SK-N-SH (cell line): ENCODE data around the gene UBE2E3. TPM values are rescaled to one million over a fixed set of nuclear protein-coding genes. Genes with fewer than 3 reads are reported as not detected.

Source experiments
- CTCF ChIA-PET: fragments of 300-600, 350-600 bp; formaldehyde crosslinking; extraction: SDS; loops from one replicate; lab custom pipeline; 2021; lab: Yijun Ruan, JAX
- POLR2A ChIA-PET: fragments of 350-600 bp; sonication (Branson Sonifier 250); formaldehyde crosslinking; extraction: SDS; loops from one replicate; lab custom pipeline; 2020; ENCODE audit warnings: antibody characterized with exemption, inconsistent platforms; lab: Yijun Ruan, JAX
- DNase-seq: peaks from one replicate; pipeline ENCODE4 v3.0.0; 2012
- H2AFZ ChIP-seq: fragments of 200-600 bp; sonication (generic); 2 replicates; pipeline ENCODE4 v1.8.1; 2016; ENCODE audit warnings: antibody characterized with exemption, mild to moderate bottlenecking, low read depth
- H3F3A ChIP-seq: fragments of 200-600 bp; sonication (generic); replicated peaks from 2 replicates; pipeline ENCODE3; 2016; ENCODE audit warnings: antibody characterized with exemption, mild to moderate bottlenecking; ENCODE audit not compliant: insufficient read depth
- H3K27ac ChIP-seq, 2 experiments: fragments of 200-500 bp in 1 of 2; fragments of 200-600 bp in 1 of 2; sonication (Bioruptor generic) in 1 of 2; sonication (generic), shearing (Covaris generic) in 1 of 2; 2 replicates each; pipeline versions ENCODE4 v1.5.1 to v1.6.1; 2014 to 2016; ENCODE audit warnings: low read depth in 2 of 2, inconsistent platforms in 1 of 2, low read length in 1 of 2, mild to moderate bottlenecking in 1 of 2, mixed read lengths in 1 of 2
- H3K27me3 ChIP-seq: fragments of 200-600 bp; sonication (generic), shearing (Covaris generic); 2 replicates; pipeline ENCODE4 v1.6.1; 2016; ENCODE audit warnings: mixed run types; ENCODE audit not compliant: insufficient read depth
- H3K36me3 ChIP-seq, 2 experiments: fragments of 200-500 bp in 1 of 2; fragments of 200-600 bp in 1 of 2; sonication (Bioruptor generic) in 1 of 2; sonication (generic) in 1 of 2; replicated peaks in 1 of 2; 2 replicates each; pipeline versions ENCODE3 to v1.5.1; 2014 to 2016; ENCODE audit warnings: low read length in 1 of 2, mild to moderate bottlenecking in 1 of 2; ENCODE audit not compliant: insufficient read depth in 2 of 2, control insufficient read depth in 1 of 2
- H3K4me1 ChIP-seq, 2 experiments: fragments of 200-500 bp in 1 of 2; fragments of 200-600 bp in 1 of 2; sonication (Bioruptor generic) in 1 of 2; sonication (generic), shearing (Covaris generic) in 1 of 2; 2 replicates each; pipeline versions ENCODE4 v1.5.1 to v1.6.1; 2014 to 2016; ENCODE audit warnings: low read depth in 1 of 2, low read length in 1 of 2, mixed run types in 1 of 2; ENCODE audit not compliant: insufficient read depth in 2 of 2, control insufficient read depth in 1 of 2
- H3K4me2 ChIP-seq: fragments of 200-600 bp; sonication (generic), shearing (Covaris generic); 2 replicates; pipeline ENCODE4 v1.6.1; 2017; ENCODE audit warnings: mixed run types
- H3K4me3 ChIP-seq, 2 experiments: fragments of 200-500 bp in 1 of 2; fragments of 200-600 bp in 1 of 2; sonication (Bioruptor generic) in 1 of 2; sonication (generic), shearing (Covaris generic) in 1 of 2; 2 replicates each; pipeline versions ENCODE4 v1.5.1 to v1.8.1; 2014 to 2016; ENCODE audit warnings: low read depth in 2 of 2, inconsistent platforms in 1 of 2, low read length in 1 of 2, mild to moderate bottlenecking in 1 of 2, mixed read lengths in 1 of 2, moderate library complexity in 1 of 2
- H3K79me2 ChIP-seq: fragments of 200-600 bp; sonication (generic); 2 replicates; pipeline ENCODE4 v1.8.1; 2017; ENCODE audit warnings: mild to moderate bottlenecking; ENCODE audit not compliant: insufficient read depth
- H3K9ac ChIP-seq: fragments of 200-600 bp; sonication (generic); 2 replicates; pipeline ENCODE4 v1.6.1; 2017; ENCODE audit warnings: mixed run types
- H3K9me2 ChIP-seq: fragments of 200-600 bp; sonication (generic); 2 replicates; pipeline ENCODE4 v1.6.1; 2017; ENCODE audit warnings: mixed run types
- H3K9me3 ChIP-seq: fragments of 200-600 bp; sonication (generic); 2 replicates; pipeline ENCODE4 v1.6.1; 2017; ENCODE audit warnings: mixed run types, mild to moderate bottlenecking, moderate library complexity
- H4K20me1 ChIP-seq: fragments of 200-600 bp; sonication (generic); 2 replicates; pipeline ENCODE4 v1.6.1; 2017; ENCODE audit warnings: mild to moderate bottlenecking, mixed run types; ENCODE audit not compliant: insufficient read depth
- CHD2 ChIP-seq: fragments of 150-350 bp; IDR thresholded peaks from 2 replicates; pipeline ENCODE4 v1.6.1; 2018; ENCODE audit warnings: low read length; ENCODE audit not compliant: partially characterized antibody
- ELF1 ChIP-seq: IDR thresholded peaks from 2 replicates; pipeline ENCODE4 v1.4.0; 2012
- EP300 ChIP-seq, 2 experiments: IDR thresholded peaks; 2 replicates each; pipeline versions ENCODE4 v1.4.0 to v1.6.1; 2012; ENCODE audit warnings: borderline replicate concordance in 1 of 2, low read depth in 1 of 2, low read length in 1 of 2
- FOSL2 ChIP-seq: IDR thresholded peaks from 2 replicates; pipeline ENCODE4 v1.4.0; 2012; ENCODE audit warnings: low read depth, mild to moderate bottlenecking, moderate library complexity, borderline replicate concordance
- GABPA ChIP-seq: IDR thresholded peaks from 2 replicates; pipeline ENCODE4 v1.4.0; 2012; ENCODE audit warnings: low read depth, mild to moderate bottlenecking
- GATA2 ChIP-seq: sonication (generic); formaldehyde crosslinking; IDR thresholded peaks from 2 replicates; pipeline ENCODE4 v1.5.0; 2020; ENCODE audit warnings: mild to moderate bottlenecking, missing genetic modification reagents
- SIN3A ChIP-seq: IDR thresholded peaks from 2 replicates; pipeline ENCODE4 v1.6.1; 2012; ENCODE audit warnings: low read depth, mild to moderate bottlenecking, low read length, moderate library complexity, borderline replicate concordance
- TCF12 ChIP-seq: IDR thresholded peaks from 2 replicates; pipeline ENCODE4 v1.4.0; 2012
- WGBS: methylation state at CpG from one replicate; pipeline ENCODE4 v1.1.6; 2017; ENCODE audit warnings: low lambda C conversion rate; 5-methylcytosine and 5-hydroxymethylcytosine counted together
- polyA plus RNA-seq, 3 experiments: library from polyadenylated mRNA; depleted of rRNA; stranded (reverse); fragments of >200 nt; gene quantifications; 2 replicates each; pipeline ENCODE4 v1.2.3, GENCODE V29; 2012
- TF ChIP-seq, protein P1 (sequence below): fragments of 200-600 bp; sonication (generic); IDR thresholded peaks from 2 replicates; pipeline ENCODE4 v1.6.1; 2017; ENCODE audit warnings: antibody characterized with exemption, mild to moderate bottlenecking, moderate library complexity

The UBE2E3 gene
- polyA plus RNA-seq, 1 of the 3 experiments (the other 2 are of a cell fraction): 62.9 TPM

DNA sequence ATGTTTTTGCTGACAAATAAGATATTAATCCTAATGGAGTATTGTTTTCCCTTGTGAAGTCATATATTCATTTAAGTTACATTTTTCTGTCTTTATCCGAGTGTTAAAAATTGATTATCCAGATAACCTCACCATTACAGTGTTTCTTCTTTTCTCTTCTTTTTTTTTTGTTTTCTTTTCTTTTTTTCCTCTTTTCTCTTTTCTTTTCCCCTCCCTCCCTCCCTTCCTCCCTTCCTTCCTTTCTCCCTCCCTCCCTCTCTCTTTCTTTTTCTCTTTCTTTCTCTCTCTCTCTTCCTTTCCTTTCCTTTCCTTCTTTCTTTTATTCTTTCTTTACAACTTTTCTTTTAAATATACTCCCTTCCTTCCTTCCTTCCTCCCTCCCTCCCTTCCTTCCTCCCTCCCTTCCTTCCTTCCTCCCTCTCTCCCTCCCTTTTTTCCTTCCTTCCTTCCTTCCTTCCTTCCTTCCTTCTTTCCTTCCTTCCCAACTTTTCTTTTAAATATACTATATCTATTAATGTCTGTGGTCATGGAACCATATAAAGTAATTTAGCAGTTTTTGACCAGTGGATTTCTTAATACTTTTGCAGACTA is 40.9 kb downstream of the UBE2E3 start:
- no peak overlapping the region for H3K4me3 ChIP-seq
- no peak overlapping the region for H3K27ac ChIP-seq
- peaks cover 82% of the 10 kb centered on the region for H3K79me2 ChIP-seq
- peaks cover 0 to 7% of the 10 kb centered on the region in 2 experiments for H3K36me3 ChIP-seq
- WGBS: 92% methylated on average over 1 of the region's 1 CpG
- no peak overlapping the region for H2AFZ ChIP-seq
- no peaks in the 10 kb centered on the region for H3K9me2 ChIP-seq
- H3K4me1 ChIP-seq: peaks cover 6 to 9% of the 10 kb centered on the region in 2 experiments; a peak in 3 of 4 replicates
- ChIA-PET CTCF (interaction anchor here (0.9 to 1.1 kb wide), 2 partner anchors 15 to 25 kb away, joined by 3 to 4 read pairs; no protein-coding TSS in a partner anchor), POLR2A (no interaction called here)
- H4K20me1 ChIP-seq: peaks cover 21% of the 10 kb centered on the region
- peaks cover 5% of the 10 kb centered on the region for H3F3A ChIP-seq
- TF ChIP-seq CHD2 (no peak), ELF1 (no peak)
- no peak overlapping the region for H3K4me2 ChIP-seq
- no peak for DNase-seq
- no peak overlapping the region for H3K9ac ChIP-seq
- H3K27me3 ChIP-seq: no peaks in the 10 kb centered on the region
- no peaks in the 10 kb centered on the region for H3K9me3 ChIP-seq

DNA sequence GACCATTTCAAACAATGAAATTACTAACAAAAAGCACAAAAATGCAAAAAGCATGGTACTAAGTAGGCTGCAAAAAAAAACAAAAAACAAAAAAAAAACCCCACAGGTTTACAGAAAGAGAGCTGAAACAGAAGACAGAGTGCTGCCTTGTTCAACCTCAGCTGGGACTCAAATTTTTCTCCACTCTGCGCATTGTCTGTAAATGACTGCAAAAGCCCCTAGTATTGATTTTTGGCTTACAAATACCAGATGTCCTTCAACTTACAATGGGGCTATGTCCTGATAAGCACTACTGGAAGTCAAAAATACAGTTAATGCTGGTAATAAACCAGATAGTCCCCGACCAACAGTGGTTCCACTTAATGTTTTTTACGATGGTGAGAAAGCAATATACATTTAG is 42.2 kb downstream of the UBE2E3 start:
- no peak overlapping the region for H3K9ac ChIP-seq
- peaks cover 10% of the 10 kb centered on the region for H3F3A ChIP-seq
- DNase-seq: peak; percentile 51
- no peaks in the 10 kb centered on the region for H3K9me2 ChIP-seq
- peaks cover 0 to 7% of the 10 kb centered on the region in 2 experiments for H3K36me3 ChIP-seq
- H2AFZ ChIP-seq: no peak overlapping the region
- CTCF ChIA-PET: interaction anchor here (1.1 kb wide), 1 partner anchor 24 kb away, joined by 3 read pairs; no protein-coding TSS in a partner anchor
- H3K27me3 ChIP-seq: no peaks in the 10 kb centered on the region
- no peak overlapping the region for H3K4me3 ChIP-seq
- peaks cover 3 to 17% of the 10 kb centered on the region in 2 experiments; a peak in 3 of 4 replicates for H3K4me1 ChIP-seq
- peaks cover 25% of the 10 kb centered on the region for H4K20me1 ChIP-seq
- TF ChIP-seq FOSL2 (no peak), EP300 (IDR thresholded peaks at IDR 0.05; ENCODE audit: borderline replicate concordance in 1 of 2, low read depth in 1 of 2, low read length in 1 of 2) (0 out of 4 replicates have a peak, but pooled peaks of 1 of the 2 experiments have one; percentile 25), GATA2 (CRISPR knock-in tag) (0 out of 2 replicates have a peak, but pooled peaks have one; percentile 5), SIN3A (no peak), TCF12 (0 out of 2 replicates have a peak, but pooled peaks have one; percentile 9), GABPA (no peak)
- TF ChIP-seq, protein P1, sequence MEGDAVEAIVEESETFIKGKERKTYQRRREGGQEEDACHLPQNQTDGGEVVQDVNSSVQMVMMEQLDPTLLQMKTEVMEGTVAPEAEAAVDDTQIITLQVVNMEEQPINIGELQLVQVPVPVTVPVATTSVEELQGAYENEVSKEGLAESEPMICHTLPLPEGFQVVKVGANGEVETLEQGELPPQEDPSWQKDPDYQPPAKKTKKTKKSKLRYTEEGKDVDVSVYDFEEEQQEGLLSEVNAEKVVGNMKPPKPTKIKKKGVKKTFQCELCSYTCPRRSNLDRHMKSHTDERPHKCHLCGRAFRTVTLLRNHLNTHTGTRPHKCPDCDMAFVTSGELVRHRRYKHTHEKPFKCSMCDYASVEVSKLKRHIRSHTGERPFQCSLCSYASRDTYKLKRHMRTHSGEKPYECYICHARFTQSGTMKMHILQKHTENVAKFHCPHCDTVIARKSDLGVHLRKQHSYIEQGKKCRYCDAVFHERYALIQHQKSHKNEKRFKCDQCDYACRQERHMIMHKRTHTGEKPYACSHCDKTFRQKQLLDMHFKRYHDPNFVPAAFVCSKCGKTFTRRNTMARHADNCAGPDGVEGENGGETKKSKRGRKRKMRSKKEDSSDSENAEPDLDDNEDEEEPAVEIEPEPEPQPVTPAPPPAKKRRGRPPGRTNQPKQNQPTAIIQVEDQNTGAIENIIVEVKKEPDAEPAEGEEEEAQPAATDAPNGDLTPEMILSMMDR: no peak
- TF ChIP-seq, all 33 proteins: peak for 3
- 60% methylated on average over 3 of the region's 3 CpGs for WGBS
- Histone ChIP-seq H3K4me2 (no peak overlapping the region), H3K9me3 (no peaks in the 10 kb centered on the region), H3K27ac (peak overlapping the region in 1 of 2 experiments; percentile 86; a peak in 2 of 4 replicates), H3K79me2 (peaks cover 85% of the 10 kb centered on the region)
- POLR2A ChIA-PET: no interaction called here
